ENCODE measurements around the gene MRAS.

MRAS gene

DNA sequence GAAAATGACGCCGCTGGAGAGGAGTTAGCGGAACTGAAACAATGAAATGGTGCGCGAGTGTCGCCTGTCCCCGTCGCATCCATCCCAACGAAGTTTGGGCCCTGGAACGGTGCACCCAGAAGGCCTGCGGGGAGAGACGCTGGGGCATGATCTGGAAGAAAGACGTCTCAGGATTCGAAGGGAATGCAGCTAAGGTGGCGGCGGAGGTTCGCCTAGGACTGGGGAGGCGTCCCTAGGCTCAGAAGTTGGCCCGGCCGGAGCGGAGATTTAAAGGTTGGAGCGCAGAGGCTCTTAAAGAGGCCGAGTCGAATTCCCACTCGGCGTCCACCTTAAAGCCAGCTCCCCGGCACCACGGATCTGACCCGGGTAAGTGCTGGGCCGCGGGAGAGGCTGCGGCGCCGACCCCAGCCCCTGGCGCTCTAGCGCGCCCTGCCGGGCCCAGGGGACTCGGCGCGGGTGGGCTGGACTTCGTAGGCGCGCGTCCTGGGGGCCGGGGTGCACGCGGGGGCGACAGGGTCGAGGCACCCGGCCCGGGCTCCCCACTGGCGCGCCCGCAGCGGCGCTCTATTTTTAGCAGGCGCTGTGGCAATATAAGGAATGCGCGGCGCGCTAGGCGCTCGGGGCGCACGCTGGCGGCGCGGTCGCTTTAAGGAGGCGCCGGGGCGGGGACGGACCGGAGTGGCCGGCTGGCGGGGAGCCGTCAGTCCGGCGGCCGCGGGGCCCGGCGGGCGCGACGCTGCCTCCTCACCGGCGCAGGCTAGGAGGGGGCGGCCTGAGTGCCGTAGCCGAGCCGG is at the start of gene MRAS:
Gene MRAS, plus strand, starts transcription at position 620 of the 794 bp plus-strand sequence. CDS start 24,305 bp downstream, outside the sequence.
- peak; percentile 26 for DNase-seq

- DNase-seq = no peak
Observed at GRCh38 chr3:138300647-138301046, 47.7 kb upstream of the MRAS start.

- no peak for DNase-seq
Observed at GRCh38 chr3:138303474-138303873, 44.9 kb upstream of the MRAS start.

DNA sequence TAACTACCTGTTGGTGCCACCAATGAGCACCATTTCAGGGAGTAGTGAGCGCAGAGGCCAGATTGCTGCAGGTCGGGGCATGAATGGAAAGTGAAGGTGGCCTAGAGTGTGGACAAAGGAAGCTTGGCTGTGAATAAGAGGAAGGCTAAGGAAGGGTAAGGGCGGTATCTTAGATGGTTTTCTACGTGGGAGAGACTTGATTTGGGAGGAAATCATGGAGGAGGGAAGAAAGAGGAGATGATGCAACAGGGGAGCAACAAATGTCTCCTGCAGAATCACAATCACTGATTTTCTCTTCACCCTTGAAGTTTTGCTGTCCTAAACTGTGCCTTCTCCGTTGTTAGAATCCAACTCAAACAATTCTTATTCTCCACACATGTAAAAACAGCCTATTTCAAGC is 40.5 kb upstream of the MRAS start:
- no peak for DNase-seq

DNA sequence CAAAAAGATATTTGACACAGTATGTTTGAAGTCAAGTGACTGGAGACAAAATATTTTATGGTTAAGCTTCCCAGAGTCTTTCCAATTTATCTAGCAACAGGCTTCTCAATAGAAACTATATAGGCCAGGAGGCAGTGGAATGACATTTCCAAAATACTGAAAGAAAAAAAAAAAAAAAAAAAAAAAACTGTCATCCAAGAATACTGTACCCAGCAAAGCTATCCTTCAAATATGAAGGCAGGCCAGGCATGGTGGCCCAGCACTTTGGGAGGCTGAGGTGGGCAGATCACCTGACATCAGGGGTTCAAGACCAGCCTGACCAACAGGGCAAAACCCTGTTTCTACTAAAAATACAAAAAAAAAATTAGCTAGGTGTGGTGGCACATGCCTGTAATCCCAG is 39.6 kb upstream of the MRAS start:
- no peak for DNase-seq

DNA sequence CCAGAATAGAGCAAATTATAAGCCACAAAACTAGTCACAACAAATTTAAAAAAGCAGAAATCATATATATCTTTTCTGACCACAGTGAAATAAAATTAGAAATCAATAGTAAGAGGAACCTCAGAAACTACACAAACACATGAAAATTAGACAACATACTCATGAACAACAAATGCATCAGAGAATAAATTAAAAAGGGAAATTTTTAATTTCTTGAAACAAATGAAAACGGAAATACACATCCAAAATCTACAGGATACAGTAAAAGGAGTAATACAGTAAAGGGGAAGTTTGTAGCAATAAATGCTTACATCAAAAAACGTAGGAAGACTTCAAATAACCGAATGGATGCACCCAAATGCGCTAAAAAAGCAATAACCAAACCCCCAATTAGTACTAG is 37.9 kb upstream of the MRAS start:
- DNase-seq = no peak

DNA sequence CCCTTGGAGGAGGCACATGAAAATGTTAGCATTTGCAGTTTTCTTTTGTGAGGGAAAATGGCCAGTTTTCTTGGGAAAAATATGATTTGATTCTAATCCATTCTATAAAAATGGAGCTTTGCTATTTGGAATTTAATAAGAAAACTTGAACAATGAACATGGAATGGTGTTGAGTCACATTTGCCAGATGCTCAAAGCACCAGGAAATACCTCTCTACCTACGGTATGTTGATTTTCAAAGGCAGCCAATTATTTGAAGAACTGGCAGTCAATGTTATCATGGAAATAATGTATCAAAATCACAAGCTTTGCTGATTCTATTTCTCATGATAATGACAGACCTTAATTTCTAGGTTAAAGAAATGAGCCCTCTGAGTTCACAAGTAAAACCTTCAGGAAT is 33.6 kb upstream of the MRAS start:
- no peak for DNase-seq

GRCh38 chr3:138317687-138318086 is 30.7 kb upstream of the MRAS start:
- no peak for DNase-seq

DNA sequence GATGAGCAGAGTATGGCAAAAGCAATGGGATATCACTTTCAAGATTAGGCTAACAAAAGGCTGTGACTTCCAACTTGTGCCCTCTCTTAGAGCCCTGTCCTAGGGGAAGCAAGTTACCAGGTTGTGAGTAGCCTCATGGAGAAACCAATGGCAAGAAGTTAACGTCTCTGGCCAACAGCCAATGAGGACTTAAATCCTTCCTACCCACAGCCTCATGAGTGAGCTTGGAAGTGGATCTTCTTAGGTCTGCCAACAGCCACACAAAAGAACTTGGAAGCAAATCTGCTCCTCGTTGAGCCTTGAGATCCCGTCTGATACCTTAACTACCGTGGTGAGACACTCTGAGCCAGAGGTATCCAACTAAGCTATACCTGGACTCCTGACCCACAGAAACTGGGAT is 24.4 kb upstream of the MRAS start:
- no peak for DNase-seq

DNA sequence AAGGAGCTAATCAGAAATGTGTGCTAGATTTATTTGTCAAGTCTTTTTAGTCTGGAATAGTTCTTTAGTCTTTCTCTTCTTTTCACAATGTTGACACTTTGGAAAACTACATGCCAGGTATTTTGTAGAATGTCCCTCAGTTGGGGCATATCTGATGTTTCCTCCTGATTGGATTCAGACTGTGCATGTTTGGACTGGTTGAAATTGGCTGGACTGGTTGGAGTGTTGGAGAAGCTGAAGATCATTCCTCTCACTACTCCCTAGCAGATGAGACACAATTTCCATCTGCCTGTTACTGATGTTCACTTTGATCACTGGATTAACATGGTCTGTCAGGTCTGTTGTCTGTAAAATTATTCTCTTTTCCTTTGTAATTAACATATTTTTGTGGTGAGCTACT is 22.4 kb upstream of the MRAS start:
- no peak for DNase-seq

GRCh38 chr3:138326866-138327595 is 21.3 kb upstream of the MRAS start:
- no peak for DNase-seq

DNA sequence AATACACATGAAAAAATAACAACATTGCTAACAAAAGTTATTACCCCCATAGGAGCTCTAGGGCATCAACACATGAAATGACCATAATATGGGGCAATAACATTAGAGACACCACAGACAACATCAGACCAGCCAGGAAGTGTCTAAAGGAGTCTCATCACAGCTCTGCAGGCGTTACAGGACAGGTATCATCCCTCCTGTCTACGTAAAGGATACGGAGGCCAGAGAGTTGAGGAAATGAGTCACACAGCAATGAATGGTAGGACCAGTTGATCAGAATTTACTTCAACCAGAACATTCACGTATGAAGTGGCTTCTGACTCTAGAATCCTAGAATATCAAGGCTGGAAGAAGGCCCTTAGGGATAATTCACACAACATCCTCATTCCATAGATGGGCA is 20.5 kb upstream of the MRAS start:
- no peak for DNase-seq

DNA sequence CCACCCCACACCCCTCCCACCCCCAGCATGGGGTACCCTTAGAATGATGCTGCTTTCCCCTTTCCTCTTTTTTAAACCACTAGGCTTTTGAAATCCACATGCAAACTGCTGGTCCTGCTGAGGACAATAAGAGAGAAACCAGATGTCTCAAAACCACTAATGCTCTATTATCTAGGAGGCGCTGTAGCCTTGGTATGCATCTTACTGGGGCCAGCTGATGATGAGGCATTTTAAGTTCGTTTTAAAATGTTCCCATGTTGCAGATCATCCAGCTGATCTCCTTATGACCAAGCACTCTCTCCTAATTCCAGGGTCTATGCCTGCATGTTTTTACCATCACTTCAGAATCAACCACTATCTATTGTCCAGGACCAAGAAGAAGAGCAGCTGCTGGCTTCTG is 20.0 kb upstream of the MRAS start:
- no peak for DNase-seq

DNA sequence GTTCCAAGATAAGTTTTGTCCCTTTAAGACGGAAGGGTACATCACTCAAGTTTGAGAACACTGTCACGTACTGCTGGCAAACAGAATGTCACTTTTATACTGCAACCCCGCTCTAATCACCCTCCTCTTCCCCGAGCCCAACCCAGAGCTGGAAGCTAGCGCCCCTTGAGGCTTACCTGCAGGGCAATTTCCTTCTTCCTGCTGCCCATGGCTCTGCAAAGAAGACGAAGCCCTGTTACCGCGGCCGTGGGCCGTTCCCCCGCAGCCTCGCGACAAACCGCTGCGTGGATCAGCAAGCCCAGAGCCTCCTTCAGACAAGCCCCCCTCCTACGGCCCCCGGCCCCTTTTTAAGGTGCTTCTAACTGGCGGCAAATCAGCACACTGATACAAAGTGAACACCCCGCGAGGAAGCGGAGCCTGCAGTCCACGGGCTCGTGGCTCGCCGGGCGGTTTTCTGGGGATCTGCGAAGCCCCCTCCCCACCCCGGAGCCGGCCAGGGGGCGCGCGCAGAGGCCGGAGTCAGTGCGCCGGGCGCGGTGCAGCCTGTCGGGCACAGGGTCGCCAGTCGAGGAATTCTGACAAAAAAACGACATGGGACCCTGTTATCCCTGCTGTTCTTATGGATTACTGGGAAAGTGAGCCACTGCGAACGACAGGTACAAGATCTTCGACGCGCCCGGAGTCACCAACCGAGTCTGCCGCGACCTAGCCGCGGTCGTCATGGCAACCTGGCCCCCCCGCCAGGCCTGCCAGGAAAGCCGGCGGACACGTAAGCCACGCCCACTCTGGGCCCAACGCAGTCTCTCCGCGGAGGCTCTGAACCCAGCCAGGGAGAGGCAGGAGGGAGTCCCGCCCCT is 19.0 kb upstream of the MRAS start, which contains the start of gene NME9:
Gene NME9, minus strand, starts transcription at position 725 of the 857 bp plus-strand sequence. Its CDS starts 516 bp downstream, at position 209.
- DNase-seq = peak; percentile 94

DNA sequence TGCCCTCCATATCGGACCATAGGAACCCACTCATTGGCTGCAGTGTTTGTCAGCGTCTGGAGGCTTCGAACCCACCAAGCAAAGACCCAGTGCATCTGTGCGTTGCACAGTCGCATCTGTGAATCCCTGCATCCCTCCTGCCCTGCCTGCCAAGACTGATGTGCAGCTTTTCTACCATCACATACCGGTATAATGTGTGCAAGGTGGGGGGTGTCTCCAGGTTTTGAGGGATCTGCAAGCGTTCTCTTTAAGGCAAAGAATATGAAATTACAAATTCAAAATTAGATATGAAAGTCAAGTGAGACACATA is 18.4 kb upstream of the MRAS start:
- no peak for DNase-seq

DNA sequence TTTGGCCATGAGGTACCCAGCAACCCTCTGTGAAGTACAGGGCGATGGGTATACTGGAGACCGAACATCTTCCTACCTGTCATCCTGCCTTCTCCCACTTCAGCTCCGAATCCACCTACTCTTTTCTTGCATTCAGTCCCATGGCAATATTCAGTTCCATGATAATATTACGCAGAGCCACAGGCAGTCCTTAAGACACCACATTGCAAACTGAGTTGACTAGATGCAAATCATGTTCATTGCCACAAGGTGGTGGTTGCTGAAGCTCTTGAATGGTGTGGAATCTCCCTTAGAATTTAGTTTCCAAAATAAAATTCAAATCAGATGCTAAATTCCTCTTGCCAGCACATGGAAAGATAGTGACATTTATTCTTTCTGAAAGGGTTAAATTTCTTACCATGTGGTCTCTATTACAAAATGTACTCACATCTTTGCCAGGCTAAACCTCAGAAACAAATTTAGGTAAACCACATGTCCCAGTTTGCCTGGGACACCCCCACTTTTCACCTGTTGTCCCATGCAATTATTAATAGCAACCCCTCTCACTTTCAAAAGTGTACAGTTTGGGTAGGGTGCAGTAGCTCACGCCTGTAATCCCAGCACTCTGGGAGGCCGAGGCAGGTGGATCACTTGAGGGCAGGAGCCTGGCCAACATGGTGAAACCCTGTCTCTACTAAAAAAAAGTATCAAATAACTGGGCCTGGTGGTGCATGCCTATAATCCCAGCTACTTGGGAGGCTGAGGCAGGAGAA is 17.1 kb upstream of the MRAS start:
- DNase-seq = no peak

- peak; percentile 18 for DNase-seq
Observed at GRCh38 chr3:138332472-138333073, 15.8 kb upstream of the MRAS start.

GRCh38 chr3:138334608-138335007 is 13.8 kb upstream of the MRAS start:
- no peak for DNase-seq

DNA sequence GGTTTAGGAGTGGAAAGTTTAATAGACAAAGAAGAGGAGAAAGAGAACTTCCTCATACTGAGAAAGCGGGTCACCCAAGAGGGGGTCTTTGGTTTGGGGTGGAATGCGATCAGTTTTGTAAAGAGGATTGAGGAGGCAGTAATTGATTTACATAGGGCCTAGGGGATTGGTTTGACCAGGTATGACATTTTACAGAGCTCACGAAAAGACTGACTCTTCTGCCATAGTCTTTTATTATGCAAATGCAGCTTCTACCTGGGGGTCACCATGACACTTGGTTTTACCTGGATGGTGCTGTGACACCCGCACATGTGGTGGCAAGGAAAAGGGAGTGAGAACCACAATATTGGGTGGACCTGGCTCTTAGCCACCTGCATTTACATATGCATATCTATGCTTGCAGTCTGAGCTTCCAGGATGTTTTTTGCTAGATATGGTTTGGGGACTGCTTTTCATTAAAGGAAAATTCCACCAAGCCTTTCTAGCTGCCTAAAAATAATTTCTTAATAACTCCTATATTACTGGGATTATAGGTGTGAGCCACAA is 11.9 kb upstream of the MRAS start:
- DNase-seq = no peak

GRCh38 chr3:138338244-138338643 is 10.1 kb upstream of the MRAS start:
- no peak for DNase-seq

GRCh38 chr3:138338811-138339210 is 9.6 kb upstream of the MRAS start:
- DNase-seq = no peak

DNA sequence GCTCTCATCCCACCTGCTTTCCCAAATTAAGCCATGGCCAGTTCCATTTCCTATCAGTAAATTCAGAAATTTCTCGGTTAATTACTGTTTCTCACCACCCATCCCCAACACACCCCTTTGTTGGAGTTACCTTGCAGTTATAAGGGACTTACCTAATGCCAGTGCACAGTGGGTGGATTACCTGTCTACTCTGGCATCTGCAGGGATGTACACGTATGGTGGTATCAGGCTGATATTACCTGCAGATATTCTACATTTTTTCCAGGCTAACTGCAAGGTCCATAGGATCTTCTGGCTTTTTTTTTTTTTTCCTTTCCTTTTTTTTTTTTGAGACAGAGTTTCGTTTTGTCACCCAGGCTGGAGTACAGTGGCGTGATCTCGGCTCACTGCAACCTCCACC is 7.9 kb upstream of the MRAS start:
- DNase-seq = no peak

All from CD4-positive, alpha-beta T cell treated with Interleukin-12 subunit alpha and Interleukin-12 subunit beta, for 1 hour (primary cell).